Limb (tissue), 2 donors: Measurements from ENCODE around the gene DOK4.

ENCODE experiments used
- DNase-seq, 2 donors: peaks; one replicate each; pipeline ENCODE4 v3.0.0-alpha.2; 2016; ENCODE audit errors: extremely low spot score in 2 of 2

DOK4 gene

DNA sequence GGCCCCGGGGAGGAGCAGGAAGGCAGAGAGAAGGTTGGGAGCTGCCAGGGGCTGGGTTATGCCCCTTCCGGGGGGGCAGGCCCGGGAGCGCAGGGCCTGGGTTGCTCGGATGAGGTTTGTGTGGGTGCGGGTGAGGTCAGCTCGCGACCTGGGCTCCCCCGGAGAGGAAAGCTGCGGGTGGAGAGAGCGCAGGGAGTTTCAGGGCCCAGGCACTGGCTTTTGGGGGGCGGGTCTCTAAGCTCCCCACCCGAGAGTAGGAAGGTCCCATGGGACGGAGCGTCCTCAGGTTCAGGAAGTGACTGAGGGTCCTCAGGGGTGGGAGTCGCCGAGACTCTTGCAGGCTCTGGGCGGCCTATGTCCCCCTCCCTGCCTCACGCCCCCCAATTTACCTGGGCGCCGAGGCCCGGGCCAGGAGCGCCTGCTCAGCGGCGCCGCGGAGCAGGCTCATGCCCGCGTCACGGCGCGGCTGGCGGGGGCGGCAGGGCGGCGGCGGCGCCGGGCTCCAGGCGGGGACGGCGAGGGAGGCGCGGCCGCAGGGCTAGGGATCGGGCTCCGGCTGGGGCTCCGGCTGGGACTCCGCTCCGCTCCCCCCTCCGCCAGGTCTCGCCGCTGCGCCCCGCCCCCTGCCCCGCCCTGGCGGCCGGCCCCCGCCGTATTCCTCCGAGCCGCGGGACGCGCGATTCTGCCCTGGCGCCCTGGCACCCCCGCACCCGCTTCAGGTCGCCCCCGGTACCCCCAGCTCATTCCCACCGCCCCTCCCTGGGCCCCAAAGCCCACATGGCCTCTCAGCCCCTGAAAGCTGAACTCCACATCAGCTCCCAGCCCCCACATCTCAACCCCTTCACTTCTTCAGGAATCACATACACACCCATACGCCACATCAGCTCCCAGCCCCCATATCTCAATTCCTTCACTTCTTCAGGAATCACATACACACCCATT is at the start of gene DOK4:
Gene DOK4 (minus strand): TSS at position 578 of the 942 bp plus-strand sequence. CDS start 6,986 bp downstream, outside the sequence.
- peak; percentile 81 to 90 for DNase-seq

DNA sequence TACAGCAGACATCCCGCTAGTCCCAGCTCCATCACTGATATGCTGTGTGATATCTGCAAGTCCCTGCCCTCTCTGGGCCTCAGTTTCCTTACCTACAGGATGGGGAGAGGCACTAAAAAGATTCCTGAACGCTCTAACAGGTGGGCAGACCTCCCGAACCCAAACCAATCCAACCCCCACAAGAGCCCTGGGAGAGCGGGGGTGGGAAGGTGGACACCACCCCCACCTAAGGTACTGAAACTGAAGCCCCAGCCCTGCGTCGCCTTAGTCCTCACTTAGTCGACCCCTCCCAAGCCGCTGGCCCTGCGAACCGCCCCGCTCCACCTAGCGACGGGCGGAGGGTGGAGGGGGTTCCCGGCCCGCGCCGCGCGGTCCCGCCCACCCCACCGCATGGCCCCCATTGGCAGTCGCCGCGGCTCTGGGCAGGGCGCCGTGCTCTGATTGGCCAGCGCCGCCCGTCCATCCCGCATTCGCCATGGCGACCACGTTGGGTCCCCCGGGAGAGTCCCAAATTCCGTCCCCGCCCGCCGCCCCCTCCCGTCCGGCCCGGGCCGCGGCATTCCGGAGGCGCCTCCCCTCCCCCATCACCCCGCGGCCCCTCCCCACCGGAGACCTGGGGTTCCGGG is 49.5 kb upstream of the DOK4 start:
- peak; percentile 93 to 97 for DNase-seq

GRCh38 chr16:57534881-57535658 is 48.8 kb upstream of the DOK4 start:
- peak in 1 of 2 donors; percentile 55 for DNase-seq

DNA sequence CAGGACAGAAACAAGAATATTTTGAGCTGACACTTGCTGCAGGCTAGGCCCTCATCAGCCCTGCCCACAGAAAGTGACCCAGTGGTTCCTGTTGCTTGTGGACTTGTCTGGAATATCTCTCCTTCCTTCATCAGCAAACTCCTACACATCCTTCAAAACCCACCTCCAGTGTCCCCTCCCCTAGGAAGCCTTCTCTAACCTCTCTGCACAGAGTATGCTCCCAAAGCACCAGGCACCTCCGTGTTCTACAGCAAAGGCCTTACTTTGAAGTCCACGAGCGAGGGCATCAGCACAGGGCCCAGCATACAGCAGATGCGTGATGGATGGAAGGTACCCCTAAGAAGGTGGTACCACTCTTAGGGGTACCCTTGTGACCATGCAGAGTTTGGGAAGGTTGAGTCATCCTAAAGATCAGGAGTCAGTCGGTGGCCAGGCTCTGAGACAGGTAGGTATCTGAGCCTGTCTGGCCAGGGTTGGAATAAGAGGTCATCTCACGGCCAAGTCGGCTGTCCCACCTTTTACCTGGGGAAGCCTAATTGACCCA is 48.1 kb upstream of the DOK4 start:
- no peak for DNase-seq

DNA sequence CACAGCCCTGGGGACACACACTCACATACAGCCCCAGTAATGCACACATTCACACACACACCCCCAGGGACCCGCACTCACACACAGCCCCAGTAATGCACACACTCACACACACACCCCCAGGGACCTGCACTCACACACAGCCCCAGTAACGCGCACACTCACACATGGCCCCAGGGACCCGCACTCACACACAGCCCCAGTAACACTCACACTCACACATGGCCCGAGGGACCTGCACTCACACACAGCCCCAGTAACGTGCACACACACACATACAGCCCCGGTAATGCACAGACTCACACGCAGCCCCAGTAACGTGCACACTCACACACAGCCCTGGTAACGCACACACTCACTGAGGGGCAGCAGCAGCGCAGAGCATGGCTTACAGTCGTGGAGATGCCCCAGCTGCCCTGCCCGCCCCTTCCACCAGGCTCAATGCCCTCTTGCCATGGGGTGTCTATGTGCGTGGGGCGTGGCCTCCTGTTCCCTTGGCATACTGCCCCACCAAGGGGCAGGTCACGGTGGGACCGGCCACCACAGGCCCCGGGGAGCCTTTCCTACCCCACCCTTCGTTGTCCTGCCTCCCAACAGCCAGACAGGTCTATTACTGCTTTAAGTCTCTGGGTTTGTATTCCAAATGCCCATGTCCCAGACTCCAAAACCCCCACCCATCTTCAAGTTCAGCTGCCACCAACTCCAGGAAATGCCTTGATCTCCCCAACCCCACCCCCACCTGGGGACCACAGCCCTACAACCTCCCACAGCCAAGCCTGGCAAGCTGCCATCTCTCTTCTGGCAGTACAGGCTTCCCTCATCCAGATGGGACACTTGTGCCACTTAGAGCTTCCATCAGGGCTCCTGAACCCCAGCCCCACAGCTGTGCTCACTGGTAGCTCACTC is 47.4 kb upstream of the DOK4 start:
- no peak for DNase-seq

- no peak for DNase-seq
Measured at GRCh38 chr16:57532266-57532625, 46.0 kb upstream of the DOK4 start.

- DNase-seq: no peak
Measured at GRCh38 chr16:57531635-57532265, 45.5 kb upstream of the DOK4 start.

DNA sequence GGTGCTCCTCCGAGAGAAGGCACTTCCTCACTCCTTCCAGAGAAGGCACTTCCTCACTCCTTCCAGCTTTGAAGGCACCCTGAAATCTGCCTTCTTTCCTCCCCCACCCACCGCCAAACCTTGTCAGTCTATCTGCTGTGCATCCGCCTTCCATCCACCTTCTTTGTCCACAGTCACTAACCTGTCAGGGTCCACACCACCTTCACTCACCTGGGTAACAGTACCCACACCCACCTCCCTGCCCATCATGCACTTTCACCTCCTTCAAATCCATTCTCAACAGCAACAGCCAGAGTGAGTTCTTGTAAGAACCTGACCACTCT is 44.9 kb upstream of the DOK4 start:
- DNase-seq: no peak

- DNase-seq: peak in 1 of 2 donors; percentile 18
Measured at GRCh38 chr16:57530522-57531252, 44.4 kb upstream of the DOK4 start.

DNA sequence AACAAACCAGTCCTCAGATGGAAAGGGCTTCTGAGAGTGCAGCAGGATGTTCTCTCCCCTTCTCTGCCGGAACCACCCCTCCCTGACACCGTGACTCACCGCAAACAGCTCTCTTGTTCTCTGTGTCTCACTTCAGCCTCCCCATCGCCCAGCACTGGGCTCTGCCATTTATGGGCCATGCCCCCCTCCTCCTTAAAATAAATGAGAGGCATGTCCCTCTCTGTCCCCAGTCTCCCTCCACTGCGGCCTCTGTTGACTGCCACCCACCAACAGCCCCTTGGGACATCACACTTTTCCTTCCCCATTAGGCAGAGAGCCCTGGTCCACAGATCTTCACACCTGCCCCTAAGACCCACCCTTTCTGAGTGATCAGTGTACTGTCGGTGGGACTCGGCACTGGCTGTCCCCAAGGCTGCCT is 43.8 kb upstream of the DOK4 start:
- DNase-seq: peak in 1 of 2 donors; percentile 33

- peak in 1 of 2 donors; percentile 37 for DNase-seq
Measured at GRCh38 chr16:57529391-57530103, 43.3 kb upstream of the DOK4 start.

GRCh38 chr16:57528499-57529390 is 42.5 kb upstream of the DOK4 start:
- DNase-seq: peak in 1 of 2 donors; percentile 64

- DNase-seq: no peak
Measured at GRCh38 chr16:57527610-57528360, 41.5 kb upstream of the DOK4 start.

GRCh38 chr16:57527027-57527426 is 40.7 kb upstream of the DOK4 start:
- DNase-seq: no peak

DNA sequence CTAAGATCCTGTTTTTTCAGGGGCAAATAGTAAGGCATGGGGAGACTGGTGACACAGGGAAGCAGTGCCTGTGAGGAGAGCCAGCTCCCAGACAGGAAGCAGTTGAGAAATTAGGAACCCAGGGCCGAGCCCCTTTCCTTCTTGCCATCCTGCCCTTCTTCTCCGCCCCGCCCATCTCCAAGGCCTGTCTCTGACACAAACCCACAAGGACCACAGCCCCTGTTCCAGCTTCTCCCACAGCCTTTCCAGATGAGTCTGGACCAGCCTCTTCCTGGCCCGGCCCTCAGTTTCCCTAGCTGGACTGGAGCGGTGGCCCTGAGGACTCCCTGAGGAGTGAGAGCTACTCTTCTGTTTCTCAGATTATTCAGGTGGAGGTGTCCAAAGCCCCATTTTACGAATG is 40.2 kb upstream of the DOK4 start:
- DNase-seq: no peak

DNA sequence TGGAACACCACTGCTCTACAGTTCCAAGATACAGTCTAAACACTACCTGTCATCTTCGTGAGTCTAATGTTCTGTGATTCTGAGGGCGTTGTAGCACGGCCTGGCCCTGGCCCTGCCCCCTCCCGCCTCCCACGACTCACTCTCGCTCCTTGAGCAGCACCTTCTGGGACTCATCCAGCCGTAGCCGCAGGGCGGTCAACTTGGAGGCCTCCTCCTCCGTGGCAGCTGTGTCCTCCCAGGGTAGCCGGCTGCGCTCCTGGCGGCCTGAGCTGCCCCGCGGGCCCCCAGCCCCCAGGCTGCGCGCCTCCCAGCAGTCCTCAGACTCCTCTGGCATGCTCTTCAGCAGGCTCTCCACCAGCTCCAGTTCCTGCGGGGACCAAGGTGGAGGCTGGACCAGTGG is 39.5 kb upstream of the DOK4 start:
- no peak for DNase-seq

DNA sequence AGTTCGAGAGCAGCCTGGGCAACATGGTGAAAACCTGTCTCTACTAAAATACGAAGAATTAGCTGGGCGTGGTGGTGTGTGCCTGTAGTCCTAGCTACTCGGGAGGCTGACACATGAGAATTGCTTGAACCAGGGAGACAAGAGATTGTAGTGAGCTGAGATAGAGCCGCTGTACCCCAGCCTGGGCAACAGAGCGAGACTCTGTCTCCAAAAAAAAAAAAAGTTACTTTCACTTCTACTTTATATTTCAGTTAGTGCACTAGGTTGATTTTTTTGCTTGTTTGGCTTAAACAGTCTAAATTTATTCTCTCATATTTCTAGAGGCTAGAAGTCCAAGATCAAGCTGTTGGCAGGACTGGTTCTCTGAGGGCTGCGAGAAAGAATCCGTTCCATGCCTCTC is 36.7 kb upstream of the DOK4 start:
- no peak for DNase-seq
